ENCODE measurements around the gene PTGR3.
A peak's percentile ranks its signal among the peaks of the same experiment; 100 is the strongest.

Gene PTGR3

DNA sequence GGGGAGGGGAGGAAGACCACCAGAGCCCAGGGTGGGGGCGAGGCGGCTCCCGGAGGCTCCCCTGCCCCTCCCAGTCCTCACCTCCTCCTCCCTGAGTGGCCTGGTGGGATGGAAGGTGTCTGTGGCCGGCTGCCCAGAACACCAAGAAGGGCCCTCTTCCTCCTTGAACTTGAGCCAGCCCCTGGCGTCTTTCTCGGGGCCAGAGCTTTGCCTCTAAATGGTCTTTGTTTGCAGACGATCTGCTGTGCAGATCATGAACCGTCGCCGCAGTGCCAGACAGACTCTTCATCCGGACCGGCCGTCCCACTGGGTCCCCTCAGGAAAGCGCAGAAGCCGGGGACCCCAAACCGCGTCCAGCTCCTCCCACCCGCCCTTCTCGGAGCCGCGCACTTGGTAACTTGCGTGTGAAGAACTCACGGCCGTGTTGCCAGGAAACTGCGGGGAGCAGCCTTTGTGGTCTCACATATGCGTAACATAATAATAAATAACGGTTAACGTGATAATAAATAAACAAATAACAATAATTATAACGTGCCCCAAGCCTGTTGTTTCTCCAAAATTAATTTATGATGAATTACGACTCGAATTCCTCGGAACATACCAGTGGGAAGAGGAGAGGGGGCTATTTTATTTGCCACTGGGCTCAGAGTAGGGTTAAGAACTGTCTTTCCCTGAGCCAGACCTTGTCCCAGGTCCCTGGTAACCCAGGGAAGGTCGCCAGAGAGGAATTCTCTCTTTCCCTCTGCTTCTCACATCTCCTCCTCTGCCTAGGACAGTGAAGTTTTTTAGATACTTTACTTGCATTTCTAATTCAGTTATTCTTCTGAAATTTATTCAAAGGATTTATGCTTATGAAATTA lies 41.0 kb downstream of the PTGR3 start:
- DNase-seq = no peak

DNA sequence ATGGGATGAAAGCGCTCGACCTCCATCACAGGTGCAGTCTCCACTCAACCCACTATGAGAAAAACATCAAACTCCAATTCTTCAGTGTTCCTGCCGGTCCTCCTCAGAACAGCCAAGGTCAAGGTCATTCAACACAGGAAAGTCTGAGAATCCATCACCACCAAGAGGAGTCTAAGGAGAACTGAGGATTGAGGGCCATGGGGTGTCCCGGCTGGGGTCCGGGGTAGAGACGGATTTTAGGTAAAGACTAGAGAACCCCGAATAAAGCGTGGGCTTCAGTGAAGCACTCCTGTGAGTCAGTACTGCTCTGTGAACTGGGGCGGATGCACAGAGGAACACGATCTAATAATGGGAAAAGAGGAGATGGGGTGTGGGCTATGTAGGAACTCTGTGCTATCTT lies 41.8 kb downstream of the PTGR3 start:
- DNase-seq = no peak

DNA sequence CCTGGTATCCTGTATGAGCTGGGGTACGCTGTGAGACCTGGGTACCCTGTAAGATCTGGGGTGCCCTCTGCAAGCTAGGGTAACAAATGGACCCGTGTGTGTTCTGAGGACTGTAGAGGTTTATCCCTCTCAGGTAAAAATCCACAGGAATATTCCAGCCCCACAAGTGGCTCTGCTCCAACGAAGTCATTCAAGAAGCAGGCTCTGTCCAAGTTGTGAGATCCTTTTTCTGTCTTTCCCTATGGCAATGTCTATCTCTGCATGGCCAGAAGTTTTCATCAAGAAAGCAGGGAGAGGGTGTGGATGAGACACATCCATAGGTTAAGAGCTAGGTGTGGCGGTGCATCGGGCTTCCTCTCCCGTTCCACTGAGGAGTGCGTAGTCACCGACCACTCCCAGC lies 43.0 kb downstream of the PTGR3 start:
- no peak for DNase-seq

DNA sequence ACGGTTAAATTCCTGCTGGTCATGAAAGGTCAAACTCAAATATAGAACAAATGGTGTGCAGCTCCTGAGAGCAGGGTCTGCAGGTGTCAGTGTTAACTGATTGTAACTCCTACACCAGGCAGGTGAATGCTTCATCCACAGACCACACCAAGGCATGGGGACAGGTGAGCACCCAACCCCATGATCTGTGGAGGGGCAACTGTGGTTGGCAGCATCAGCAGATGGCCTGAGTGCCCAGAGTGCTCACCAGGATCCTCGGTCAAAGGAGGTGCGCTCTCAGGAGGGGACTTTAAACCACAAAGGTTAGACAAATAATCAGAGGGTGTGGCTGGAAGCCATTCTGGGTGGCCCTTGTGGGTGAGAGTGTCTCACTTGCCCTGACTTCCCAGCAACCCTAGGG lies 44.5 kb downstream of the PTGR3 start:
- DNase-seq = no peak

DNA sequence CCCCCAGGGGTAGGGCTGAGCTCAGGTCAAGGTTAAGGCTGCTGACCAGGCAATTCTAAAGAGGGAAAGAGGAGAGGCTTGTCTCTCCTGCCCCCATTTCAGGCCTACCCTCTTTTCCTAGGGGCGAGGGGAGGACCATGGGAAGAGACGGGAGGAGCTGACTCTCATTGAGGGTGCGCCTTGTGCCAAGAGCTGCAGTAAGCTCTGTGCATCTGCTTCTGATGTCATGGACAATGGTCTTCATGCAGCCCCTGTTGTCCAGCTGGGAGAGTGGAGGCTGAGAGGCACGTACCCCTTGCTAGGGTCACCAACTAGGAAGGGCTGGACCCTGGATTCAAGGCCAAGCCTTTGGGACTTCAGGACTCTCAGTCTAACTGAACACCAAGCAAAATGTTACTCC lies 45.2 kb downstream of the PTGR3 start:
- DNase-seq = no peak

DNA sequence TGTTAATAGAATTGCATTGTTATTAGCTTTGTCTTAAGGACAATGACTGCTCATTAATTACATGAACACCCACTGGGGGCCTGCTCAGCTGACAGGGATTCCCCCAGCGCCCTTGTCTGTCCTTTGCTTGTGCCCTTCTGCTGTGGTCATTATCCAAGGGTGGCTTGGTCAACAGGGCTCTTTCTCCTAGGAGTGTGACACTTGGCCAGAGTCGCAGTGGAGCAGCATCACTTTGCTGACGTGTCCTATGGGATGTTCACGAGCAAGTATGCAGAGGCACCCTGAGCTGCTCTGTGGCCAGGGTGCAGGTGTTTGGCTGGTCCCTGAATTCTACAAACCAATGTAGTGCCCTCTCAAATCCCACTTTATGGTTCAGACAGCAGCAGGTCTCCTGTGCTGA lies 46.0 kb downstream of the PTGR3 start:
- no peak for DNase-seq

DNA sequence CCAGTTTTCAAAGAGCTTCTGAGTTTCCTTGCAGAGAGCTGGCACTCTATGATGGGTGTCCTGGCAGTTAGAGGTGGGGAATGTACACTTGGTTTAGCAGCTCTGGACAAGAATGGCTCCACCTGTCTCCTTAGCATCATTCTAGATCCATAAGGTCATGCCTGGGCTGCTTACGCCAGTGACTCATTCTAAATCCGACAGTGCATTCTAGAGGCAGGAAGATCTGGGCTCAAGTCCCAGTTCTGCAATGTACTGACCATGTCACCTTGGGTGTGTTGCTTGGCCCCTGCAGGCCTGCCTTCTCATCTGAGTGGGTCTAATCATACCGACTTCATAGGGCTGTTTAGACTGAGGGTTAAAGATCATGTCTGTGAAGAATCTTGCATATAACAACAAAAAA lies 46.5 kb downstream of the PTGR3 start:
- no peak for DNase-seq

DNA sequence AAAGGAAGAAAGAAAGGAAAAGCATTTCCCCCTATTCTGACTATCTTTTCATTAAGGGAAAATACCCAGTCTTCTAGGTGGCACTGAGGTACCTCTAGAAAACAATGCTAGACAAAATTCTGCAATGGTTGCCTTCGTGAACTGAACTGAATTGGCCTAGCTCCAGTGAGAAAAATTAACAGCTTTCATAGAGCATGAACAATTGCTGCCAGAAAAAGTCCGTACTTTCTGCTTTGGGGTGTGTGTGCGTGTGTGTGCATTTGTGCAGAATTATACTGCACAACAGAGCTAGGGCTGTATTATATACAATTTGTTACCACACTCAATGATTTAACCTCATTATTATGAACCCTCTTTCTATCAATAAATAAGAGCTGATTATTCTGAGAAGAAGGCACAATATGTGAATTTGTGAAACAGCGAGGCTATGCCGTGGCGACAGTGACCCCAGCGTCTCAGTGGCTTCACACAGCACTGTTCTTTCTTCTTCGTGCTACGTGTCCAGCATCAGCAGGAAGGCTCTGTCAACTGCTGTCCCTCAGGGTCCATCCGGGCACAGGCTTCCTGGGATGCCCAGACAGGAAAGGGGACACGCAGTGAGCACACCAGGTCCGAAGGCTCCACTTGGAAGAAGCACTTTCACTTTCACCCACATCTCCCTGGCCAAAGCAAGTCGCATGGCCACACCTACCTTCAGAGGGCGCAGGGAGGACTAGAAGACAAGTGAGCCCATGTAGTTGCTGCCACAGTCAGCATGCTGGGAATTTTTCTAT lies 47.5 kb downstream of the PTGR3 start:
- peak; percentile 60 for DNase-seq

DNA sequence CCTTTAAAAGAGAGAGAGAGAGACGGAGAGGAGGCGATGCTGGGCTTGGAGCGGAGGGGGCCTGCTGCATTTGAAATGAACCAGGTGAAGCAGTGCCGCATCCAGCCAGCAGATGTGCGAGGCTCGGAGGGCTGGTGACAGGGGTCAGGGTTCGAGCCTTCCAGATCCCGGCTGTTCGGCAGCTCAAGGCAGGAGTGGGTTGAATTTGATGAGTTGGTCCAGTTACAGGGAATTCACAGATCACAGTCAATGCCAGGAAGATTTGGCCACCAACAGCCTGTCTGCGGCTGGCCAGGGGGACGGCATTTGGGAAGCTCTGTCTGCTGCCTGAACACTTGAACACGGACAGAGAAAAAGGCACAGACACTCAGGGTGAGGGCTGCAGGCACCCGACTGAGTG lies 48.6 kb downstream of the PTGR3 start:
- DNase-seq = no peak

DNA sequence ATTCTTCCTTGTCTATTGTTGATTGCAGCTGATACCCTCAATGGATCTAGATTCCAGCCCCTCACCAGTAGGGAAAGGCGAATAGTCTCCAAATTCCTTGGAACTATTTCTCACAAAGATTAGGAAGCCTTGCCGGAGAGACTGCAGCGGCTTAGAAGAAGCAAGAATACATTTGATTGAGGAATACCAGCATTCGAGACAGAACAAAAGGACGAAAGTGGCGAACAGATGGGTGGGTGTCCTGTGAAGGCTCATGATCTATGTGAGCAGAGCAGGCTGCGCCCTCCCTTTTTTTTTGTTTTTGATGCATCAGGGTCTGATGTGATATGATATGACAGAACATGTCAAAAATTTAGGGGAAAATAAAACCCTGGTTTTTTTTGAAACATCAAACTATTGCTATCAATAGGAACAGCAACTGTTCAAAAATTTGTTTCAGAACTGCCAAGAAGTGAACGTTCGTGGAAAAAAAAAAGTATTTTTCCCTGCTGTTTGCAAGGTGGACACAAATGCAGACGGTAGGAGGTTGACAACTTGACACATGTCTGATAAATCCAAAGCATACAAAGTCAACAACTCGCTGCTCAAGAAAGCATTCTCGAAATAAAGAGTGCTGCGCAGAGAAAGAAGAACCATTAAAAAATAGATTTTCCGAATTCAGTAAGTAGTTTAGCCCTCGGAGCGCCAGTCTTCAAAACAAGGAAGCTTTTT lies 49.1 kb downstream of the PTGR3 start:
- no peak for DNase-seq

DNA sequence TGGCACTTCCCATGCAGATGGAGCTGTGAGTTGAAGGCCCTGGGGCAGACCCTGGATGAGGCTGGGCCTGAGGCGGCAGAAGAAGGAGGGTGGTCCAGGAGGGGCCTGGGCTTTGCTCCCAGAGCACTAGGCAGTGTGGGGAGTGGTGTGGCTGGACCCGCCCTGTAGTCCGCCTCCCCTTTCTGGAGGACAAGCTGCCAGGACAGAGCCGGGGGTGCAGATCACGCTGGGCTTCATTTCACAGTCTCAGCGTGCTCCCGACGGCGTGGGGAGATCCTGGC lies 49.8 kb downstream of the PTGR3 start:
- no peak for DNase-seq

Data from CD4-positive, alpha-beta T cell treated with Interleukin-6 for 4 hours (primary cell).